Measurements from ENCODE around the gene PLXNB3.
A peak's percentile ranks its signal among the peaks of the same experiment; 100 is the strongest.

- TF ChIP-seq CTCF (IDR thresholded peaks at IDR 0.05) (no peak), POLR2A (IDR thresholded peaks at IDR 0.05) (peak in 1 of 2 donors; percentile 11)
These were observed 29.2 kb downstream of the PLXNB3 start for GRCh38 chrX:153793291-153793690.

Data from adrenal gland (tissue), 5 donors.